Right renal cortex interstitium (tissue), 3 donors: ENCODE measurements around the gene SURF2. TPM values are rescaled to one million over a fixed set of nuclear protein-coding genes. Genes with fewer than 3 reads are reported as not detected.
A peak's percentile ranks its signal among the peaks of the same experiment; 100 is the strongest.
"Not testable (repeated sequence)": the region's sequence is repeated elsewhere in the genome, so short reads cannot be mapped to it uniquely, and the experiment has no call there.

Experiments used
- DNase-seq, 3 donors: peaks; one replicate each; pipeline ENCODE4 v3.0.0-alpha.2; 2013; ENCODE audit warnings: low read depth in 3 of 3, low spot score in 2 of 3
- polyA plus RNA-seq, 3 donors: library from polyadenylated mRNA; unstranded; fragments of 120-200 nt; gene quantifications; one replicate each; pipeline ENCODE4 v1.2.1, GENCODE V29; 2013; ENCODE audit not compliant: insufficient read length in 3 of 3

SURF2 gene
- polyA plus RNA-seq: 10 to 100 TPM; 20.6 to 25.1 (median 23.0) TPM

DNA sequence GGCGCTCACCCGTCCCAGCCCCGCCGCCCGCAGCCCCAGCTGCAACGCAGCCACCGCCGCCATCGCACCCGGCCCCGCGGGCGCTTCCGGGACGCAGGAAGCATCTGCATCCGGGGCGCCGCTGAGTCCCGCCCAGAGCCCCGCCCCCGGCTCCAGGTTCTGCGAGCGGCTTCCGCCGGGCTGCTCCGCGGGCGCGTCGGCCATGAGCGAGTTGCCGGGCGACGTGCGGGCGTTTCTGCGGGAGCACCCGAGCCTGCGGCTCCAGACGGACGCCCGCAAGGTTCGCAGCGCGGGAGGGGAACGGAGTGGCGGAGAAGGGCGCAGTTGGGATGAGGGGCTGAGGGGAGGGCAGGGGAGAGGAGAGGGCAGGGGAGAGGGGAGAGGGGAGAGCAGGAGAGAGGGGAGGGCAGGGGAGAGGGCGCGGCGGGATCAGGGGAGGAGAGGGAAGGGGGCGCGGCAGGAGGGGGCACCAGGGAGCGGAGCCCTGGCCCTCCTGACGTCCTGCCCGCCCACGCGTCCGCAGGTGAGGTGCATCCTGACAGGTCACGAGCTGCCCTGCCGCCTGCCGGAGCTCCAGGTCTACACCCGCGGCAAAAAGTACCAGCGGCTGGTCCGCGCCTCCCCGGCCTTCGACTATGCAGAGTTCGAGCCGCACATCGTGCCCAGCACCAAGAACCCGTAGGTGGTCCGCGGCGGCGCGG lies at the start of gene SURF2, which contains the start of gene SURF1:
Gene SURF2, plus strand, starts transcription at position 160 of the 701 bp plus-strand sequence. Its CDS starts 43 bp downstream, at position 203.
Gene SURF1, minus strand, starts transcription at position 97 of the 701 bp plus-strand sequence. Its CDS starts 34 bp downstream, at position 63.
- DNase-seq: peak in 2 of 3 donors; percentile 63 to 69

DNA sequence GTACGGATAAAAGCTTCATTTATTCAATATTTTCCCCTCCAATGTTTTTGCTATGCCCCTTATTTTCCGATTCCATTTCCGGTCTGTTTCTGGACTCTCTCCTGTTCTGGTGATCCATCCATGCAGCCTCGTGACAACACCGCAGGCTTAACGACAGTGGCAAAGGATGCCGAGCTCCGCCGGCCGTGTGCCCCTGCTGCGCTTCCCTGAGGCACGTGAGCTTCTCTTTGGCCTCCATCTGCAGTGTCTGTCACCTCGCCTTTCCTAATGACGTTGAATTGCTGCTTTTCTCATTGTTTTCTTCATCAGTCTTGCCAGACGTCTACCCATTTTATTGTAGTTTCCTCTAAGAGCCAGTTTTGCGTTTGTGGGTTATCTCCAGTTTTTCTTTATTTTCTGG lies 49.0 kb upstream of the SURF2 start:
- no peak for DNase-seq

DNA sequence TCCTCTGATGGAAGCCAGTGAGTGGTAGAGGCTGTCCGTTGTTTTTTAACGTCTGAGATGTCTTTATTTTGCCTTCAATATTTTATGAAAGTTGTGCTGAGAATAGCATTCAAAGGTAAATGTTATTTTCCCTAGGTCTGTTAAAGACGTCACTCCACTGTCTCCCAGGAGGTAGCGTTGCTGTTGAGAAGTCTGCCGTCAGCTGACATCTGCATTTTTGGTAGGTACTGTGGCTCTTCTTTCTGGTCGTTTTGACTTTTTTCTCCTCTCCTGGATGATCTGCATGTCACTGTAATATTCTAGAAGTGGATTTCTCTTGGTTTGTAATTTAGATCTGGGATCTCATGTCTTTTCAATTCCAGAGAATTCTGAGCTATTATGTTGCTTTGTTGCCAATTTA lies 46.7 kb upstream of the SURF2 start:
- DNase-seq: no peak

DNA sequence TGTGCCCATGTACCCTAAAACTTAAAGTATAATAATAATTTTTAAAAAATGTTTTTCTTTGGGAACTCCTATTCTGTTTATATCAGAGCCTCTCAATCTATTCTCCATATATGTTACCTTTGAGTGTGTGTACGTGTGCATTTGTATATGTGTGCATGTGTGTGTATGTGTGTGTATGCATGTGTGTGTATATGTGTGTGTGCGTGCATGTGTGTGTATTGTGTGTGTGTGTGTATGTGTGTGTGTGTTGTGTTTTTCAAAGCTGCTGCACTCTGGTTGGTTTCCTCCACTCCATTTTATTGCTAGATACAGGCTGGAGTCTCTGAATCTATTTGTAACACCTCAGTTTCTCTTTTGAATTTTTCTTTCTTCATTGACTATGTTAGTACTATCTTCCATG lies 40.4 kb upstream of the SURF2 start:
- no peak for DNase-seq

DNA sequence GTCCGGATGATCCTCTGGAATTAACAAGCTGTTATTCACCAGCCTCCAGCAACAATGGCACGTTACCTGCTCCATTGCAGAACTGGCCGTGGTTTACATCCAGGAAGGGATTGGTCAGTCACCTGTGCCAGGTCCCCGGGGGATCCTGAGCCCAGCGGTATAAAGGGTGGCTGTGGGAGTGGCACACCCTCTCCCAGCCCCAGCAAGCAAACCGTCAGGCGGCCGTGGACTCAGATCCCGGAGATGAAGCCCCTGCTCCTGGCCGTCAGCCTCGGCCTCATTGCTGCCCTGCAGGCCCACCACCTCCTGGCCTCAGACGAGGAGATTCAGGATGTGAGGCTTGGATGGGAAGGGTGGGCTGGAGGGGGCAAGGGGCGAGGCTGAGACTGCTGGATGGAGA lies 38.8 kb upstream of the SURF2 start:
- not testable (repeated sequence) for DNase-seq

DNA sequence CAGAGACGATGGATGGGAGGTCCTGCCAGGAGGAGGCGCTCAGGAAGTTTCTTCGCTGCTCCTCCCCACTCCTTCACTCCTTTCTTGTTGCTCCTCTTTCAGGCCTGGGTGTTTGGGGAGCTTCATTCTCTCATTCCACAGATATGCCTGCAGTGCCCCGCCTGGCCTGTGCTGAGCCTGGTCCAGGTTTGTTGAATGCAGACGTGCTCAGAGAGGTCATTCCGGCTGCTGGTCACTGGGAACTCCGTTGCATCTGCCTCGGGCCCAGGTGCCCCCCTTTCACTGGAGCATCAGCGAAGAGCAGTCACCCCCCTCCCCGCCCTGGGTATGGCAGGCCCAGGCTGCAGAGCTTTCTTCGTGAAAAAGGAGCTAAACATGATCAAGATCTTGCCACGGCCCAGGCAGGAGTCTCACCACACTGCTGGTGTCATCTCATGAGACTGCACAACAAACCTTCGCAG lies 35.9 kb upstream of the SURF2 start:
- DNase-seq: no peak

DNA sequence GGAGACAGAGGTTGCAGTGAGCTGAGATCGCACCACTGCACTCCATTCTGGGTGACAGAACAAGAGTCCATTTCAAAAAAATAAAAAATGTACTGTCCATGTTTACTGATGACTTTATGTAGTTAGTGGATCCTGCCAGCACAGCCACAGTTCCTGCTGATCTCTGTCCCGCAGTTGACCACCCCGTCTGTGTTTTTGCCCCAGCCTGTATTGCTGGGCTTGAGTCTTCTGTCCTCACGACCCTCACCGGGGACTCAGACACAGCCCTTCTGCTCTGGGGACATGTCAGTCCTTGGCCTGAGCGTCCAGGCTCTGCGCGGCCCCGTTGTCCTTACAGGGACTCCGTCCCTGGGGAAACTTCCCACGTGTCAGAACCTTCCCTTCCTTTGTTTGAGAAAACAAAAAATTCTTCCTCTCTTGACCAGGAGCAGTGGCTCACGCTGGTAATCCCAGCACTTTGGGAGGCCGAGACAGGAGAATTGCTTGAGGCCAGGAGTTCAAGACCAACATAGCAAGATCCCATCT lies 34.9 kb upstream of the SURF2 start:
- DNase-seq: no peak

DNA sequence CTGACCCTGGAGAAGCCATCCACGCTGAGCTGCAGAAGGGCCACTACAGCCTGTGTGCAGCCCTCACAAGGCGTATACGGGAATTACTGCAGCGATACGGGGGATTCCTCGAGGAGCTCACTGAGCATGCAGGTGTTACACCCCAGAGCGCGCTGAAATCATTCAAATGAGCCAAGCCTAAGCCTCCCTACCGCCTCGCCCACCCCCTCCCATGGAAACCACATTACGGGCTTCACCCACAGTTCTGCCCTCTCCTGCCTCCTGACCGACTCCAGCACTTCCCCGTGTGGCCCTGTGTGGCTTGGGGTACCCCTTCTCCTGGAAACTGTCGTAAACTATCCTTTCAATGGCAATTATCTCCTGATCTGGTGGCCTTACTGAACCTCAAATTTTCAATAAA lies 33.6 kb upstream of the SURF2 start:
- no peak for DNase-seq

DNA sequence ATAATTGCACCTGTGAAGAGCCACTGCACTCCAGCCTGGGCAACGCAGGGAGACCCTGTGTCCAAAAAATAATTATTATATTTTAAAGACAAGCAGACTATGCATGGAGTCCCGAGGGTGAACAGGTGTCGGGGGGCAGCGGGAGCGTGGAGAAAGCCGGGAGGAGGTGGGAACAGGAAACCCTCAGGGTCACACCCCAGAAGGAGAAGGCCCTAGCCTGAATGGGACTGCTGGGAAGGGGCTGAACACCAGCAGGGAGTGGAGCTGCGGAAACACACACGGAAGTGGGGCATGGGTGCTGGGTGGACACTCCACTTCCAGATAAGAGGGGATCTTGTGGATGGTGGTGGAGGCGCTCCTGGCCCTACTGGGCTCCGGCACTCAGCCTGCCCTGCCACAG lies 33.1 kb upstream of the SURF2 start:
- DNase-seq: no peak

DNA sequence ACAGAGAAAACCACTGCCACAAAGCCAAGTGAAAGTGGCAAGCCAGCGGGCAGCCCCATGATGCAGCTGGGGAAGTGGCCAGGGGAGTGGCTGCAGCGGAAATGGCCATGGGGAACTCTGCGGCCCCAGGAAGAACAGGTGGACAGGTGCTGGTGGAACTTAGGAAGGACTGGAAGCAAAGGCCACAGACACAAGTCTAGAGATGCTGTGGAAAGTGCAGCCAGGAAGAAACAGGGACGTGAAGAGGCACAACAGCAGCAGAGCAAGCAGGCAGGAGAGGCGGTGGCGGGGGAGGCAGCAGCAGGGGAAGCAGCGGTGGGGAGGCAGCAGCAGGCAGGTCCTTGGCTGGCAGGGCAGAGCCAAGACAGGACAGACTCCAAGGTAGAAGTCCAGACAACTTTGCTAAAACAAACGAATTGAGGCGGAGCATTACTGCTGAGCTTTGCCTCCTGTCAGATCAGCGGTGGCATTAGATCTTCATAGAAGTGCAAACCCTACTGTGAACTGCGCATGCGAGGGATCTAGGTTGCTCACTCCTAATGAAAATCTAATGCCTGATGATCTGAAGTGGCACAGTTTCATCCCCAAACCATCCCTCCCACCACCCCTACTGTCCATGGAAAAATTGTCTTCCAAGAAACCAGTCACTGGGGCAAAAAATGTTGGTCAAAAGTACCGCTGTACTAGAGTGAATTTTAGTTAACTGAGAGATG lies 32.2 kb upstream of the SURF2 start:
- no peak for DNase-seq

DNA sequence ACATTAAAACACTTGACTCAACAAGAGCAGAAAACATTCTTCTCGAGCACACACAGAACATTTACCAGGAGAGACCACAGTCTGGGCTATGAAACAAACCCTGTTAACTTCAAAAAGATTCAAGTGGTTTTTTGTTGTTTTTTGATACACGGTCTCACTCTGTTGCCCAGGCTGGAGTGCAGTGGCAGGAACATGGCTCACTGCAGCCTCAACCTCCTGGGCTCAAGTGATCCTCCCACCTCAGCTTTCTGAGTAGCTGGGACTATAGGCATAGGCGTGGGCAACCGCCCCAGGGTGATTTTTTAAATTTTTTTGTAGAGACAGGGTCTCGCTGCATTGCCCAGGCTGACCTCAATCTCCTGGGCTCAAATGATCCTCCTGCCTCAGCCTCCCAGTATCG lies 29.3 kb upstream of the SURF2 start:
- DNase-seq: not testable (repeated sequence)

DNA sequence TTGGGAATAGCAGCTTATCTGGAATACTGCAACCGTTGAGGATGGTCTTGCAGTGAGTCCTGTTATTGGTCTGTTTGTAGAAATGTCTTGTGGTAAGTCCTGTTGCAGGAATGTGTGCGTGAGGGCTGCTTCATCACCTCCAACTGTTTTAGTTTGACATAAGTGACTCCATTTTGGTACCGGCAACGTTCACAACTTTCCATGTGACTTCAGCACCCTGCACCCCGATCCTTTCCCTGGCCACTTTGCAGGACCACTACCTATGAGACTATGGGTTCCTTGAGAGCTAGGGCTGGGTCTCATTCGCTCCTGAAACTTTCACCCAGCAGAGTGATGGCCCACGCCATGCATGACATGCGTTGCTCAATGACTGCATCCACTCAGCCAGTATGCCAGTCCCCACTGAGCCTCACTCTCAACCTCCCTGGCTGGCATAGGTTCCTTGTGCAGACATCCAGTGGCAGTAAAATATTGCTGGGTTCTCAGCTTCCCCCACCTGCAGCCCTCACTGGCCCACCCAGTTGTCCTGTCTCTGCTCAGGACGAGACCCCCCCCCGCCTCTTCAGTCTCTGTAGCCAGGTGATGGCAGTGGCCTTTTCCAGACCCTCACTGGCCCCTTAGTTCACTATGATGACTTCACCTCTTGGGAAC lies 28.4 kb upstream of the SURF2 start:
- no peak for DNase-seq

DNA sequence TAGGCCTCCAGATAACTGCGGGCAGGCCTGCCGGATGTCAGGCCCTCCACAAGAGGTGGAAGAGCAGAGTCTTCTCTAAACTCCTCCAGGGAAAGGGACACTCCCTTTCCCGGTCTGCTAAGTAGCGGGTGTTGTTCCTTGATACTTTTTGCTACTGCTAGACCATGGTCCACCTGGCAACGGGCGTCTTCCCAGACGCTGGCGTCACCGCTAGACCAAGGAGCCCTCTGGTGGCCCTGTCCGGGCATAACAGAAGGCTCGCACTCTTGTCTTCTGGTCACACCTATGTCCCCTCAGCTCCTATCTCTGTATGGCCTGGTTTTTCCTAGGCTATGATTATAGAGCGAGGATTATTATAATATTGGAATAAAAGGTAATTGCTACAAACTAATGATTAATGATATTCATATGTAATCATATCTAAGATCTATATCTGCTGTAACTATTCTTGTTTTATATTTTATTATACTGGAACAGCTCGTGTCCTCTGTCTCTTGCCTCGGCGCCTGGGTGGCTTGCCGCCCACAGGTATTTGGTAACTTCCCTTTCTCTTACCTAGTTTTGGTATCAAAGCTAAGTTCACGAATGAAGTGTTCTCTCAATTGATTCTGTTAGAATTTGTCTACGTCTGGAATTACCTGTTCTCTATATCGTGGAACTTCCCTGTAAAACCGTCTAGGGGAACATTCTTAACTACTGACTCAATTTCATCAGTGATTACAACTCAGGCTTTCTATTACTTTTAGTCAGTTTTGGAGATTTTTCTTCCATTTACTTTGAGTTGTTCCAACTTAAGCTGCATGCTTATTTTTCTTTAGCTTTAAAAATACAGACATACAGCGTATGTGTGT lies 26.8 kb upstream of the SURF2 start:
- not testable (repeated sequence) for DNase-seq

DNA sequence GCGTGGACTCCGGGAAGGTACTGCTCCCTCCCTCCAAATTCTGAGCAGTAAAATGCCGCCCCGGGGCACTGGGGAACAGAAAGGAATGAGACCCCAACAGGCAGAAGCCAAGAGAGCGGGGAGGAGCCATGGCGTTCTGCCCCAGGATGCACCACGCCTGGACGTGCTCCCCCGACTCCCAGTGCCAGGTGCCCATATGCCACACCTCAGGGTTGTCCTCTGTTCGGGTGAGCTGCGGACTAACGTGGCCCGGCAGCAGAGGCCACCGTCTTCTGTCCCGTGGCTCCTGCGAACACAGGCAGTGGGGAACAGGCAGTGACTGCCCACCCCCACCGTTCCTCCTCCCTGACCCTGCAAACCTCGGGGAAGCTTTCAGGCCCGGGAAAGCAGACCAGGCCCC lies 25.1 kb upstream of the SURF2 start:
- DNase-seq: no peak

DNA sequence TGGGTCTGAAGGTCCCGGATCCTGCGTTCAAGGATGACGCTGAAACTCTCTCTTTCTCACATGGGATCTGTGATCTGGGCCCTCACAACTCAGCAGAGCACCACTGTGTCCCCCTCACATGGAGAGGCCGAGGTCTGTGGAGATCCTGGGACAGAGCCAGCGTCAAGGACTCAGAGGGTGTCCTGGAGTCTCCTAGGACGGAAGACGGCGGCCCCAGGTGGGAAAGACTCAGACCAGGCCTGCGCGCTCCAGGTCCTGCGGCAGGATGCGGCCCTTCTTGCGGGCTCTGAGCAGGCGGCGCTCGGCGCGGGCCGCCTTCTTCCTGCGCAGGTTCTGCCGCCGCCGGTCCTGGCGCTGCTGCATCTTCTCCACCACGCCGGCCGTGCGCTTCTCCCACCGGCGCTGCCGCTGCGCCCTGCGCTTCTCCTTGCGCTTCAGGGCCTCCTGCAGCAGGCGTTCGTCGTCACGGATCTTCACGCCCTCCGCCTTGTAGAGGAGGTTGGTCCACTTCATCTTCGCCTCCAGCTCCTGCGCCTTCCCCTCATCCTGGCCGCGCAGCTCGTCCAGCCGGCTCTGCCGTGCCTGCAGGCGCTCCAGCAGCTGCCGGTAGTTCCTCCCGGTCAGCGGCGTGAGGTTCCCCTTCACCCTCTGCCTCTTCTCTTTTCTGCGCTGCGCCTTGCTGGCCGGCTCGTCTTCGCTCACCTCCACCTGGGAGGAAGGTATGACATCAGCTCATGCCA lies 24.5 kb upstream of the SURF2 start:
- no peak for DNase-seq

DNA sequence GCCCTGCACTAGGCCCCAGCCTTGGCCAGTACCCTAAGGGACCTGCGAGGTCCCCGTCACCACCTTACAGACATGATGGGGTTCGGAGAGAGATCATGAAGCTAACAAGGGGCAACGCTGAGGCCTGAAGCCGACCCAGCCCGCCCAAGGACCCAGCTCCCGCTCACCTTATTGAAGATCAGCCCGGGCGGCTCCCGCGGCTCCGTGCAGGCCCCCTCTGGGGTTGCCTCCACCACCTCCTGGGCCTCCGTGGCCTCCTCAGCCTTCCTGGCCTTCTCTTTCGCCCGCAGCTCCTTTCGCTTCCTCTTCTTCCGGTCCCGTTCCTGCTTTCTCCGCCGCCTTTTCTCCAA lies 24.0 kb upstream of the SURF2 start:
- DNase-seq: no peak

DNA sequence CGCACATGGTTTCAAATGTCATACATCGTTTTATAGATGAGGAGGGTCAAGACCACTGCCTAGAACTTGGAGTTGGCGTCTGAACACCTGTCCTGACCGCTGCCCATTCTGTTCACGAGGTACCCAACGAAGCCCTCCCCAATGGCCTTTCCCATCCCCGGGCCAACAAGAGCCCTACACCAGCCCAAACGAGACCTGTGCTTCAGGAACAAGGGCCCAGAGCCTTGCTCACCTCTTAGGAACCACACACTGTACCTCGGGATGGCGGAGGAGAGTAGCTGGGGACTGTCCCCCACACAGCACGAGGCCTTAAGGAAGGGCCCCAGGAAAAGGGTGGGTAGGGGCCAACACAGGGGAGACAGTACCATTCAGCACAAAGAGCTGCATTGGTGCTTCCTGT lies 23.3 kb upstream of the SURF2 start:
- no peak for DNase-seq

DNA sequence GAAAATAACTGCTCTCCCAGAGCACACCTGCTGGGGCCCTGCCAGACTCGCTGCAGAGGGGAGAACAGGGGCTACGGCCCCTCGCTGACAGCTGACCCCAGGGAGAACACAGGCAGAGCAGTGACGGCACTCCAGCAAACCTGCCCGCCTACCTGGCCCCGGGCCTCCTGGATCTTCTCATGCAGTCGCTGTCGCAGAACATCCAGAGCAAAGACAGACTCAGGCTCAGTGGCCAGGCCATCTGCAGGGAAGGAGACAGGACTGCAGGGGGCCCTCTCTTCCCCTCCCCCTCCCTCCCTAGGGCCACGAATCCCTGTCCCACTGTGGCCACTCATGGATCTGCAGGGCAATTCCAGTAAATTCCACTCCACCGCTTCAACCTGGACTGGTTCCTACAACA lies 22.8 kb upstream of the SURF2 start:
- DNase-seq: no peak

DNA sequence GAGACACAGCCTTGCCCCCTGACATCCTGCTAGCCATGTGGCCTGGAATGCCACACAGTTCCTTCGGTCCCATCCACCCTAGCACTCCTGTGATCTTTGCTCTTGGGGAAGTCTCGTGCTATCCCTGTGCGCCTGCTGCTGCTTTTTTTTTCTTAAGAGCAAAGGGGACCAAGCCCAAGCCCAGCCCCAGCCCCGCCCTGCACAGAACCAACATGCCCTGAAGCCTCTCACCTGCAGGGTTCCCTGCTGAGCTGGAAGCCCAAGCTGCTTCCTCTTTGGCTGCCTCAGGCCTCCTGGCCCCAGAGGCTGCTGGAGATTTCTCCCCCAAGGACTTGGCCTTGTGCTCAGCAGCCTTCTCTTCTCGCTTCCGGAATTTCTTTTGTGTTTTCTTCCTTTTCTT lies 22.2 kb upstream of the SURF2 start:
- DNase-seq: no peak

DNA sequence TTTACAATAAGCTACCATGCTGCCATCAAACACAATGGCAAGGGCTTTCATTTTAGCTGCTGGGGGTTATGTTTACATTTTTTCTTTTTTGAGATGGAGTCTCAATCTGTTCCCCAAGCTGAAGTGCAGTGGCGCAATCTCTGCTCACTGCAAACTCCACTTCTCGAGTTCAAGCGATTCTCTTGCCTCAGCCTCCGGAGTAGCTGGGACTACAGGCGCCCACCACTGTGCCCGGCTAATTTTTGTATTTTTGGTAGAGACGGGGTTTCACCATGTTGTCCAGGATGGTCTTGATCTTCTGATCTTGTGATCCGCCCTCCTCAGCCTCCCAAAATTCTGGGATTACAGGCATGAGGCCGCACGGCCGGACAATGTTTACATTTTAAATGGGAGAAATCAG lies 21.5 kb upstream of the SURF2 start:
- DNase-seq: not testable (repeated sequence)
